ENCODE results near the gene NCKAP5. TPM values are rescaled to one million over a fixed set of nuclear protein-coding genes. Genes with fewer than 3 reads are reported as not detected.

The NCKAP5 gene
- total and polyA plus RNA-seq, 2 of the 13 experiments (the other 11 are each of a cell fraction or from before 2014, with no cell fraction given) = 0.01 TPM; not detected in 1

- TF ChIP-seq, protein P1, sequence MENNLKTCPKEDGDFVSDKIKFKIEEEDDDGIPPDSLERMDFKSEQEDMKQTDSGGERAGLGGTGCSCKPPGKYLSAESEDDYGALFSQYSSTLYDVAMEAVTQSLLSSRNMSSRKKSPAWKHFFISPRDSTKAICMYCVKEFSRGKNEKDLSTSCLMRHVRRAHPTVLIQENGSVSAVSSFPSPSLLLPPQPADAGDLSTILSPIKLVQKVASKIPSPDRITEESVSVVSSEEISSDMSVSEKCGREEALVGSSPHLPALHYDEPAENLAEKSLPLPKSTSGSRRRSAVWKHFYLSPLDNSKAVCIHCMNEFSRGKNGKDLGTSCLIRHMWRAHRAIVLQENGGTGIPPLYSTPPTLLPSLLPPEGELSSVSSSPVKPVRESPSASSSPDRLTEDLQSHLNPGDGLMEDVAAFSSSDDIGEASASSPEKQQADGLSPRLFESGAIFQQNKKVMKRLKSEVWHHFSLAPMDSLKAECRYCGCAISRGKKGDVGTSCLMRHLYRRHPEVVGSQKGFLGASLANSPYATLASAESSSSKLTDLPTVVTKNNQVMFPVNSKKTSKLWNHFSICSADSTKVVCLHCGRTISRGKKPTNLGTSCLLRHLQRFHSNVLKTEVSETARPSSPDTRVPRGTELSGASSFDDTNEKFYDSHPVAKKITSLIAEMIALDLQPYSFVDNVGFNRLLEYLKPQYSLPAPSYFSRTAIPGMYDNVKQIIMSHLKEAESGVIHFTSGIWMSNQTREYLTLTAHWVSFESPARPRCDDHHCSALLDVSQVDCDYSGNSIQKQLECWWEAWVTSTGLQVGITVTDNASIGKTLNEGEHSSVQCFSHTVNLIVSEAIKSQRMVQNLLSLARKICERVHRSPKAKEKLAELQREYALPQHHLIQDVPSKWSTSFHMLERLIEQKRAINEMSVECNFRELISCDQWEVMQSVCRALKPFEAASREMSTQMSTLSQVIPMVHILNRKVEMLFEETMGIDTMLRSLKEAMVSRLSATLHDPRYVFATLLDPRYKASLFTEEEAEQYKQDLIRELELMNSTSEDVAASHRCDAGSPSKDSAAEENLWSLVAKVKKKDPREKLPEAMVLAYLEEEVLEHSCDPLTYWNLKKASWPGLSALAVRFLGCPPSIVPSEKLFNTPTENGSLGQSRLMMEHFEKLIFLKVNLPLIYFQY (CRISPR knock-in tag; IDR thresholded peaks at IDR 0.05; ENCODE audit: borderline replicate concordance) = no peak
- TF ChIP-seq MEF2D (CRISPR knock-in tag; IDR thresholded peaks at IDR 0.05) (no peak), KAT2B (IDR thresholded peaks at IDR 0.05; ENCODE audit: borderline replicate concordance, low read depth, low read length) (no peak), SRY (CRISPR knock-in tag; IDR thresholded peaks at IDR 0.05) (no peak), ZNF12 (CRISPR knock-in tag; IDR thresholded peaks at IDR 0.05) (no peak)
These were observed 505.2 kb downstream of the NCKAP5 start (continued) for GRCh38 chr2:133062931-133063665.

DNA sequence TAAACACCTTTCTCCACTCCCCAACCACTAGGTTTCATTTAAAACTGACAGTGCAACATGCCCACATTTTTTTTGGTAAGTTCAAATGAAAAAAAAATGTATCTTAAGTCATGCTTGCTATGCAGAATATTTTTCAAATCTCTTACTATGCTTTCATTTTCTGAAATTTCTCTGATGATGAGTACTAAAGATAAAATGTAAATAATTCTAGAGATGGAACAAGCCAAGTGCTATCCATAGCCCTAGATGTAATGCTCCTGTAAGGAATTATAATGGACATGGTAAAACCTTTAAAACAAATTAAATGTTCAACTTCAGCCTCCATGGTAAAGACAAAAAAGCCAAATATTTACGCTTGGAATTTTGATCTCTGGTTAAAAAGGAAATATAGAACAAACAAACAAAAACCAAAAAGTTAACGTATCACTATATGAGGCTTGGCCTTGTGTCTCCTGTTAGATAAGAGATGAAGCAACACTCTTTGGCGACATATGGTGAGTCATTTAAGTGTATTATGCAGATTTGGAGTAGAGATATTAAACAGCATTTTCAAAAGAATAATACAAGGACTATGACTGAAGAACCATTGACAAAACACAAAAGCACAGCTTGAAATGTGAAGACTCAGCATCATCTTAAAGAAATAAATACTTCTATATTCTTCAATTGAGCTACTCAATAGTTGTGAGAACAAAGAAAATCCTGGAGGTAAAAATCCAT lies 506.2 kb downstream of the NCKAP5 start:
- no peak overlapping the region for H3K9ac ChIP-seq (ENCODE audit: insufficient read depth, low read depth, low read length)
- no peak for ATAC-seq
- no peak overlapping the region for H2AFZ ChIP-seq (ENCODE audit: low read length)
- no peaks in the 10 kb centered on the region for H3K36me3 ChIP-seq (replicated peaks in 1 of 2; ENCODE audit: control insufficient read depth in 1 of 2, insufficient read depth in 2 of 2, low read length in 2 of 2)
- under 1% methylated on average over 3 of the region's 3 CpGs for WGBS (ENCODE audit: low lambda C conversion rate)
- H3K4me1 ChIP-seq (ENCODE audit: insufficient read depth, low read length) = no peaks in the 10 kb centered on the region
- no TSS peak for BruUV-seq (replicated peaks)
- POLR2A ChIA-PET = no interaction called here
- FAIRE-seq = no peak
- no peak for TF ChIP-seq MXD4 (CRISPR knock-in tag; IDR thresholded peaks at IDR 0.05)
- no peak for TF ChIP-seq ZNF432 (CRISPR knock-in tag; IDR thresholded peaks at IDR 0.05; ENCODE audit: borderline replicate concordance)
- TF ChIP-seq ZNF564 (CRISPR knock-in tag; IDR thresholded peaks at IDR 0.05) = no peak
- TF ChIP-seq ZNF674 (CRISPR knock-in tag; IDR thresholded peaks at IDR 0.05; ENCODE audit: low read depth) = no peak
- TF ChIP-seq GTF3A (CRISPR knock-in tag; conservative IDR thresholded peaks at IDR 0.05) = no peak
- no peak for TF ChIP-seq RFX5 (IDR thresholded peaks at IDR 0.05; ENCODE audit: low read depth, low read length)
- TF ChIP-seq SOX13 (IDR thresholded peaks at IDR 0.05) = no peak
- no peak for TF ChIP-seq SOX13 (CRISPR knock-in tag; conservative IDR thresholded peaks at IDR 0.05 in 1 of 2, IDR thresholded peaks at IDR 0.05 in 1 of 2)
- no peak for TF ChIP-seq ZBTB25 (CRISPR knock-in tag; IDR thresholded peaks at IDR 0.05)
- H3K27ac ChIP-seq (ENCODE audit: extremely low read length, insufficient read depth, low read length) = no peak overlapping the region
- H3K27me3 ChIP-seq (ENCODE audit: control insufficient read depth in 1 of 2, insufficient read depth in 2 of 2, low read length in 2 of 2) = no peaks in the 10 kb centered on the region
- H3K4me3 ChIP-seq (replicated peaks in 1 of 3; ENCODE audit: insufficient read depth in 1 of 3, low read depth in 2 of 3, low read length in 3 of 3) = no peak overlapping the region
- no peak for DNase-seq (ENCODE audit: low spot score)
- H4K20me1 ChIP-seq (ENCODE audit: insufficient read depth, low read length) = no peaks in the 10 kb centered on the region
- in situ Hi-C loops (cut with HindIII; ENCODE audit: extremely low pct_ligation_motif_present, low pct_unique_long_range_greater_than_20kb) = no loop called here
- intact Hi-C loops (cut with micrococcal nuclease; ENCODE audit: unreplicated experiment) = no loop called here
- CTCF ChIA-PET (ENCODE audit: low intra/inter-chr PET ratio, low total read pairs) = no interaction called here
- peaks cover 54% of the 10 kb centered on the region for H3K9me3 ChIP-seq (ENCODE audit: low read length)
- no peaks in the 10 kb centered on the region for H3K79me2 ChIP-seq (ENCODE audit: insufficient read depth, low read length)
- no peak overlapping the region for H3K4me2 ChIP-seq (ENCODE audit: low read depth, low read length)

Data from HepG2 (cell line).